Cerebellar nuclear complex (tissue), 1 donor: ENCODE data around the gene C12orf50.
A peak's percentile ranks its signal among the peaks of the same experiment; 100 is the strongest.
"Not testable (repeated sequence)": the region's sequence is repeated elsewhere in the genome, so short reads cannot be mapped to it uniquely, and the experiment has no call there.

Experiments used
- DNase-seq, 2 experiments: peaks; one replicate each; lab custom pipeline; 2025; lab: John Stamatoyannopoulos, UW

C12orf50 gene, protein sequence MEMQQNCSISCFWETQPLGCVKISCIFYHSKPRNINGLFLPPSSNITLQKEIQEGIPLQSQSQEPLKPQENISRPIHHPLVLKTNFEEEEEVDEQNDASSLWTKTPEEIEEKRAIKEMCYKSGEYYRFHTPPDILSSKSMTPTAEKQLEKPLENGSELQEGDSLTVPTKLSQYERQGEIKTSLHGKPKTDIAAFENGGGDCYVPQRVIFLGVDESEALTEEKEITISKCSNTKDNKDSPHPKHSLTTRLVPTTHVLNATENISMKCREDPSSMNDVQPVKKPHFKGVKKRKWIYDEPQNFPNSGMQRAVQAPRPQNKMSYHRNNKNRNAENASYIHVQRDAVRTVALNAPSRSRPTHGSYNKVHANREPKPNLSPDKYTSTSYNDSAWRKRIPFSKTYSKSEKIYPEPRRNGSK

DNA sequence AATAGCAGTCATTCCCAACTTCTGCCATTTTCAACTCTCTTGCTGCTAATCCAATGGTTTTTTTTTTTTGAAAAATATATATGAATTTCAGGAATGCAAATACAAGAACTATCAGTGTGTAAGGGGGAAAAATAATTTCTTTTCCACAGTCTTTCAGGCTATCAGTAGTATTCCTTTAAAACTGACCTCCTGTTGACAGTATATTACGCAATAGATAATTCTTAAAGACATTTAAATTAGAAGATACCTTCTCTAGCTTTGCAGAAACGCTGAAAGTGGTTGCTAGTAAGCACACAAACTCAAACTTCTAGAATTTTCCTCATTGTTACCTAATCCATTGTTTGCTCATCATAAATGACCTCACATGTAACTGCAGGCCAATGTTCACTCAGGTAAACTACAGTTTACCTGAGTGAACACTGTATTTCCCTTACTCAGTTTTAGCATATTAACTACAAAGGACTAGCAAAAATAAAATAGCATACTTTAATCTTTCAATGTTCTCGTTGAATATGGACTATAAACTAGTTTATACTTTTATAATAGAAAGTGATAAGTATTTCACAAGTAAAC, at the start of gene C12orf50:
TSS of gene C12orf50 (minus strand) at position 309 of the 573 bp plus-strand sequence. CDS start 2,439 bp downstream, outside the sequence.
- DNase-seq, result no peak

GRCh38 chr12:88067301-88067700, 38.1 kb upstream of the C12orf50 start:
- no peak for DNase-seq

GRCh38 chr12:88063375-88063774, 34.2 kb upstream of the C12orf50 start:
- no peak for DNase-seq

- DNase-seq, result no peak
Observed at GRCh38 chr12:88062474-88062873, 33.3 kb upstream of the C12orf50 start.

DNA sequence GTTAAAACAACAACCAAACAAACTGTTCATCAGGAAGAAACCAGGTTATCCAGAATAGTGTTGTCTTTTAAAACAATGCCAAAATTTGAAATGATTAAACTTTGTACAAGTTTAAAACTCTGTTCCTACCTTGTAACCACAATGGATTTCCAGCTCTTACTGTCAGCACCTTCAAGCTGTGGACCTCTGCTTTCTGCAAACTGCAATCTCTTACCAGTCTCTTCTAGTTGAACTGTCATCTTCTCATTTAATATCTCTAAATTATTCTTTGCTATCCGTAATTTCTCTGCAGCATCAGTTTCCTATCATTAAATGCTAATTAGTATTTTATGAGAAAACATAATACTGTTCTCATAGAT, 29.5 kb upstream of the C12orf50 start:
- no peak for DNase-seq

DNA sequence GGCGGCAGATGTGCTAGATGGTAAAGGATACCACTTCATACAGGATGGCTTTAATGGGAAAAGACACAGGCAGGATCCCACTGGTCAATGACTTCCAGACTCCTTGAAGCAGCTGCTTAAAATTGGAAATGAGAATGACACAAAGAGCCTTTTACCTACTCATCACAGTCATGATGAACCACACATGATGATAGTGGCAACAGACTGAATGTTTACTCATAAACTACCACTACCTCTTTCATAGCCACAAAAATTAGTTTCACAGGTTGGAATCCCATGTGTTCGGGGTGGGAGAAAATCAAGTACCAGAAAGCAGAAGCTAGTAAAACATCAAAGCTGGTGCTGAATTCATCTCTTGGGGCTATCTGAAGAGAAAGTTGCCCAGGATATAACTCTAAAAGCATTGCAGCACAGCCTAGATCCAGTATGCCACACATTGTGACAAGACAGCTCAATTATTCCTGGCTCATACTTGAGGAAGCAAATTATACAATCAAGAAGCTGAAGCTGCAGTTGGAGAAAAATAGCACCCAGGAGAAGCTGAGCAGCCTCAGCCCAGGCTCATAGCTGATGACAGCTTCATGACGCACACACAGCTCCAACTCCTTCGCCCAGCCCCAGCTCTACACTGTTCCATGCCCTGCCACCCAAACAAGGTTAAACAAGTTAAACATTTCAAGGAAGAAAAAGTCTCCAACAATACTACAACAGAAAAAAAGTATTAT, 29.0 kb upstream of the C12orf50 start:
- no peak for DNase-seq

GRCh38 chr12:88056571-88056970, 27.4 kb upstream of the C12orf50 start:
- DNase-seq, result no peak

GRCh38 chr12:88052686-88053085, 23.5 kb upstream of the C12orf50 start:
- DNase-seq, result no peak

- no peak for DNase-seq
Observed at GRCh38 chr12:88044035-88044434, 14.8 kb upstream of the C12orf50 start.

DNA sequence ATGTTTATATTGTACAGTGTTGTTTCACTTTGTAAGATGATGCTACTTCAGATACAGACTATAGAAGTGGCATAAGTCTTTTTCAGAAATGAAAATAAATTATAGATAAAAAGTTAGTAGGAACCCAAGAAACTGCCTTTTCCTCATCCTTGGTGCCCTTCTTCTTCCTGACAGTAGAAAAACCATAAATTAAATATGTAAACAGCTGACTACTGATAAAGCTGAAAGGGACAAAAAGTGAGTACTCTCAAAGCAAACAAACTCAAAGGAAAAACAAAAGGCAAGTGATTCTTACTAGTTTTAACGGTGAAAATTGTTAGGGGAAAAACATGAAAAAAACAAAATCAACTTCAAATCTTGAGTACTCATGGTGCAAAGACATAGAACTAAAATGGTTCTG, 8.6 kb upstream of the C12orf50 start:
- DNase-seq, result no peak

DNA sequence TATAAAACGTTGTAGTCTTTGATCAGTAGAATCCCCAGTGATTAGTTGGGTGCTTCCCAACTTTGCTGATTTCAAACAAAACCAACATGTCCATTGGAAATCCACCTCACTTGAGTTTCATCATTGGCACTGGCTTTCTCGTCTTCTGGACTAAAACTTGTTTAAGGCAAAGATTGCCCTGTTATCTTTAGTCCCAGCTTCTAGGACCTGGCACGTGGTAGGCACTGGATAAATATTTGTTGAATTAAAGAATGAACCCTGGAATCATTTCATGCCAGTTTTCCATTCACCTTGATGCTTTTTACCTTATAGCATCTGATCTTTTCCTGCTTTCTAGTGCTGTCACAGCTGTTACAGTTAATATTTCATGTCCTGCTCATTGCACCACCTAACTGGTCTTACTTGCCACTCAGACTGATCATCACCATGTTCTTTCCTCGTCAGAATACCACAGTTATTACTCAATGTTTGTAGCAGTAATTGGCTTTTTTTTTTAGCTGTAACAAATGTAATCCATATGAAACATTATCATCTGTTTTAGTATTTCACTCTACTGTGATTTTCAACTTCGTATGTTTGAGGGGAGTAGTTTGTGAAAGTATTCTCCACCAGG, 7.3 kb upstream of the C12orf50 start:
- no peak for DNase-seq

DNA sequence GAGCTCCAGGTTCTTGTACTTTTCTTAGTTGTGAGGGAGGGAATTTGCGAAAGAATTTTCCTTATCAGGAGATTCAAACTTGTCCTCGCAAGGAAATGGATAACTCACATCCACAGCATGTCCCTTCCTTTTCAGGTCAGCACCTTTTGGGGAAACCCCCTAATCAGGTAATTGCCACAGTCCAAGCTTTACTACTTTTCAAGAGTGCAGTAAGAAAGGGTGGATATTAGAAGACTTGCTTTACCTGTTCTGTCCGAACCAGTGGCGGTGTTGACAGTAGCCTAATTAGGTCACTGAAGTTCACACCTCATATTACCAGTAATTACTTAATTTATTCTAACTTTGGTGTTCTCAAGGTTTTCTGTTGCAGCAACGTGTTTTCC, 6.7 kb upstream of the C12orf50 start:
- no peak for DNase-seq

DNA sequence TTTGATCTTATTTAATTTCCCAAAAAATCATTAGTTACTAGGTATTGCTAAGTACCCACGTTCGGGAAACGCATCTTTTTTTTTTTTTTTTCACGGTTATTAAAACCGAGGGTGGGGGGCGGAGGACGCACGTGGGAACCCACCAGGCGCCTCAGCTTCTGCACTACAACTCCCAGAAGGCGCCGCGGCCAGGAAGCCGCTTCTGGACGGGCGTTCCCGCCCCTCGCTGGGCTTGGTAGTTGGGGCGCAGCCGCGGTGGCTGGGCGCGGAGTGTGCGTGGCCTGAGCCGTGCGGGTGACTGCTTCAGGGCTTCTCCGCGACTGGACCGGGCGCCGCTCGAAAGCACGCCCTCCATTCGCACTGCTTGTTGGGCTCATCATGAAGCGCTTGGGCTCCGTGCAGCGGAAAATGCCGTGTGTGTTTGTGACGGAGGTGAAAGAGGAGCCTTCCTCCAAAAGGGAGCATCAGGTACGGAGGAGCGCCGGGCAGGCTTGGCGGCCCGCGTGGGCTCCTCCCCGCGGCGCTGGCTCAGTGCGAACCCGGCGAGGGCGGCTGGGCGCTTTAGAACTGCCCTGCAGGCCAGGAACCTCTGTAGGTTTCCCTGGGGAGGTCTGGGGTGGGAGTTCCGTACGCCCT, 6.2 kb upstream of the C12orf50 start:
- peak; percentile 24 to 58 for DNase-seq

GRCh38 chr12:88031161-88031560, 2.0 kb upstream of the C12orf50 start:
- DNase-seq, result not testable (repeated sequence)

- DNase-seq, result no peak
Observed at GRCh38 chr12:88026196-88026595, 3.0 kb downstream of the C12orf50 start.

DNA sequence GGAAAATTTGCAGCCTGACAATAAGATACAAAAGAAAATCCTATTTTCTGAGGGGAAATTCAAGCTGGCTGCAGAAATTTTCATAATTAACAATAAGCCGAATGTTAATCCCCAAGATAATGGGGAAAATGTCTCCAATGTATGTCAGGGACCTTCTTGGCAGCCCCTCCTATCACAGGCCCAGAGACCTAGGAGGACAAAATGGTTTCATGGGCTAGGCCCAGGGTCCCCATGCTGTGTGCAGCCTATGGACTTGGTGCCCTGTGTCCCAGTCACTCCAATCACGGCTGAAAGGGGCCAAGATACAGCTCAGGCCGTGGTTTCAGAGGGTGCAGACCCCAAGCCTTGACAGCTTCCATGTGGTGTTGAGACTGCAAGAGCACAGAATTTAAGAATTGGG, 11.2 kb downstream of the C12orf50 start:
- DNase-seq, result no peak

DNA sequence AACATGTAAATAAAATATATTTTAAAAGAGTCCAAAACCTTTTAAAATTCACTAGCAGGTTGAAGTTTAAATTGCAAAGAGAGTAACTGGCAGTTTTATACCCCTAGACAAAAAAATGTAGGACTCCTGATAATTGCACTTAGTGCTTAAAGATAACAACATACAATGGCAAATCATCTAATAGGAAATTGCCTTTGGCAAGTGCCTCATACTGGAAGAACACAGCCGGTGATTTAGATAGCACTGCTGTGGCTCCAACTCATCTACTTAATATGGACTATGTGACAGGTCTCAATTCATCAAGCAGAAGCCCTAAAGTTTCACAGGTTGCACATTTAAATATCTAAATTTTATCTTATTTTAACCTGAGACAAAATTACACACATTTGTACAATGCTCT, 13.4 kb downstream of the C12orf50 start:
- no peak for DNase-seq

DNA sequence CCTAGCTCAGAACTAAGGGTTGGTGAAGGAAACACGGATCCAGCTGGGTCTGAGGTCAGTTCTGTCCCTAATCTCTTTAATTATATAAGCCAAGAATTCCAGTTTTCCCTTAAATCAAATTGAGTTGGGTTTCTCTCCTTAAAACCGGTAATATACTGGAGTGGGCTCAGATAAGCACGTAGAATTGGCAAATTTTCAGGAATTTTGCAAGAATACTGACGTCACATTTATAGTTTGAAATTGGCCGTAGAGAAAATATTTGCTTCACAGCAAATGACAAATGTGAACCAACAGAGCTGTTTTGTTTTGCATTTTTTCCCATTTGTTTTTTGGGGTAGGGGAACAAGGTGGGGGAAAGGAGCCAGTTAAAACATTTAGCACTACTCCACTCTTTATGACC, 17.4 kb downstream of the C12orf50 start:
- no peak for DNase-seq

DNA sequence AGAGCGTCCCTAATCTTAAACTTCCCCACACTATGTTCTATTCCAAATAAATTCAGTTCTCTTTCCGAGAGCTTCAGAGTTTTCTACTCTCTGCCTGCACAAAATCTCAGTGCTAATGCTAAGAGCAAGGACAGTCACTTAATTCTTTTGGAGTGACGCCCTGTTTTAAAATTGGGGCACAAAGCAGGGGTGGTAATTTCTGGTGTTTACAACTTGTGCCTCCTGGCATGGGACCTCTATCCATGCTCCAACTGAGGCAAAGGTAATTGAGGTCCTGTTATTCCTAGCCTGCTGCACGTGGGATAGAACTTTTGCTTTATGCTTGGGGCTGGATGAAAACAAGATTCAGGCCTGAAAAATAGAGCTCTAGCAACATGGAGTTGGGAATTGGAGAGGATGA, 22.9 kb downstream of the C12orf50 start:
- no peak for DNase-seq

DNA sequence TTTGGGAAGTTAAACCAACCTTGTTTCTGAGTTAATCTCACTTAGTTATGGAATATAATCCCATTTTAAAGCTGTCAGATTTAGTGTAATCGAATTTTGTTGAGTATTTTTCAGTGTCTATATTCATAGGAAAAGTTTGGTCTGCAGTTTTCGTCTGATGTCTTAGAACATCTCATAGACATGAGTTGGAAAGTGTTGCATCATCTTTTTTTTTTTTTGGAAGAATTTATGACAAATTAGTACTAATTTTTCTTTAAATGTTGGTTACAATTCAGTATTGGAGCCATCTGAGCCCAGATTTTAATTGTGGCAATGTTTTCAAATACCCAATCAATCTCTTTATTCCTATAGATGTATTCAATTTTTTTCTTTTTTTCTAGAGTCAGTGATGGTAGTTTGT, 27.9 kb downstream of the C12orf50 start:
- no peak for DNase-seq

- DNase-seq, result no peak
Observed at GRCh38 chr12:87995581-87996178, 33.5 kb downstream of the C12orf50 start.

GRCh38 chr12:87991483-87991882, 37.7 kb downstream of the C12orf50 start:
- DNase-seq, result no peak
